ENCODE data around the gene PRSS35. TPM values are rescaled to one million over a fixed set of nuclear protein-coding genes. Genes with fewer than 3 reads are reported as not detected.

The PRSS35 gene, protein sequence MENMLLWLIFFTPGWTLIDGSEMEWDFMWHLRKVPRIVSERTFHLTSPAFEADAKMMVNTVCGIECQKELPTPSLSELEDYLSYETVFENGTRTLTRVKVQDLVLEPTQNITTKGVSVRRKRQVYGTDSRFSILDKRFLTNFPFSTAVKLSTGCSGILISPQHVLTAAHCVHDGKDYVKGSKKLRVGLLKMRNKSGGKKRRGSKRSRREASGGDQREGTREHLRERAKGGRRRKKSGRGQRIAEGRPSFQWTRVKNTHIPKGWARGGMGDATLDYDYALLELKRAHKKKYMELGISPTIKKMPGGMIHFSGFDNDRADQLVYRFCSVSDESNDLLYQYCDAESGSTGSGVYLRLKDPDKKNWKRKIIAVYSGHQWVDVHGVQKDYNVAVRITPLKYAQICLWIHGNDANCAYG
- under 1 TPM; 0.30 to 0.78 (median 0.46) TPM for total RNA-seq (2021; fragmentation: NEBNext Ultra II Directional; extraction: Animal tissue kit (Norgen Biotek cat#: 25700))
- long read RNA-seq, partial matches to known transcripts: 0 of 1 reads
- long read RNA-seq, other reads (novel, unspliced or antisense): 0 of 1 reads

DNA sequence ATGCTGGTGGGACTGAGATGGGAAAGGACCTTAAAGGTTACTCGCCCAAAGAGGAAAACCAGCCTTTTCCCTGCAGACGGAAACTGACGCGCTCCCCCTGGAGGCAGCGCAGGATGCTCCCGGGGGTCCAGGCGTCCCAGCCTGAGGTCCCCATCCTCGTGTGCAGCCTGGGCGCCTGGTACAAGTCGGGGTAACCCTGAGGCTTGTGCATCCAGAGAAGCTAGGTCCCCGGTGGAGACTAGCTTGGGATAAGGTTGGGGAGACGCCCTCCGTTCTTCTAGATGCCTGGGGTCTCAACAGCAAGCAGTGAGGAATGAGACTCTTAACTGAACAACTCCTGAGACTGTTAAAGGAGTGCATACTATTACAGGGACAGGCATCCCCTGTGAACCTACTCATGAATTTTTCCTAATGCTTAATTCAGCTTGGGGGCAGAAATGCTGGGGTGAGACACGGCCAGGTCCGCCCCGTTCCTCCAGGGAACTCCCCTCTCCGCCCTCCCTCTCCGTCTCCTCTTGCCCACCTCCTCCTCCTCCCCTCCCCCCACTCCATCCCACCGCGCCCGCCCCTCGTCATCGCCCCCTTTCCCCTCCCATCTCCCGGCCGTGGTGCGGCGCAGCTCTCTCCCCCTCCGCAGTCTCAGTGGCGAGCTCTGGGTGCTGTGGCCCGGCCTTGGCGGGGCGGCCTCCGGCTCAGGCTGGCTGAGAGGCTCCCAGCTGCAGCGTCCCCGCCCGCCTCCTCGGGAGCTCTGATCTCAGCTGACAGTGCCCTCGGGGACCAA is at the start of gene PRSS35:
Gene PRSS35, plus strand, starts transcription at position 634 of the 781 bp plus-strand sequence. CDS start 10,908 bp downstream, outside the sequence.
- H3K4me1 Mint-ChIP-seq (ENCODE audit: low read depth): peaks cover 29% of the 10 kb centered on the region
- H3K9me3 Mint-ChIP-seq: no peaks in the 10 kb centered on the region
- H3K36me3 Mint-ChIP-seq (ENCODE audit: low read depth): no peaks in the 10 kb centered on the region
- peak within 1 kb of the TSS; percentile 33 for H3K27ac Mint-ChIP-seq
- peak within 1 kb of the TSS; percentile 90 for H3K4me3 Mint-ChIP-seq
- TF ChIP-seq, protein P1, sequence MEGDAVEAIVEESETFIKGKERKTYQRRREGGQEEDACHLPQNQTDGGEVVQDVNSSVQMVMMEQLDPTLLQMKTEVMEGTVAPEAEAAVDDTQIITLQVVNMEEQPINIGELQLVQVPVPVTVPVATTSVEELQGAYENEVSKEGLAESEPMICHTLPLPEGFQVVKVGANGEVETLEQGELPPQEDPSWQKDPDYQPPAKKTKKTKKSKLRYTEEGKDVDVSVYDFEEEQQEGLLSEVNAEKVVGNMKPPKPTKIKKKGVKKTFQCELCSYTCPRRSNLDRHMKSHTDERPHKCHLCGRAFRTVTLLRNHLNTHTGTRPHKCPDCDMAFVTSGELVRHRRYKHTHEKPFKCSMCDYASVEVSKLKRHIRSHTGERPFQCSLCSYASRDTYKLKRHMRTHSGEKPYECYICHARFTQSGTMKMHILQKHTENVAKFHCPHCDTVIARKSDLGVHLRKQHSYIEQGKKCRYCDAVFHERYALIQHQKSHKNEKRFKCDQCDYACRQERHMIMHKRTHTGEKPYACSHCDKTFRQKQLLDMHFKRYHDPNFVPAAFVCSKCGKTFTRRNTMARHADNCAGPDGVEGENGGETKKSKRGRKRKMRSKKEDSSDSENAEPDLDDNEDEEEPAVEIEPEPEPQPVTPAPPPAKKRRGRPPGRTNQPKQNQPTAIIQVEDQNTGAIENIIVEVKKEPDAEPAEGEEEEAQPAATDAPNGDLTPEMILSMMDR (IDR thresholded peaks at IDR 0.05): peak; percentile 87
- H3K27me3 Mint-ChIP-seq (ENCODE audit: insufficient read depth): no peaks in the 10 kb centered on the region
- peak; percentile 16 for DNase-seq

DNA sequence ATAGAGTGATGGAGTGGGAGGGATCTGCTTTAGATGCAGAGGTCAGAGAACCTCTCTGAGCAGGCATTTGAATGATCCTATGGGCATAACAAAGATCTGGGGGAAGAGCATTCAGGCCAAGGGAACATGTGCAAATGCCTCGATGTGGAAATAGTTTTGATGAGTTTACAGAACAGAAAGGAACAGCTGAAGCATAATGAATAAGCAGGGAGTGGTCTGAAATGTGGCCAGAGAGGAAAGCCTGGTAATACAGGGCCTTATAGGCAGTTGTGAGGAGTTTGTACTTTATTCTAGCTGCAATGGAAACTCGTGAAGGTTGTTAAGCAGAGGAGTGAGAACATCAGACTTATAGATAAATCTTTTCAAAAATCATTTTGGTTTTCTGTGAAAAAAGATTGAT is 48.4 kb upstream of the PRSS35 start:
- no peaks in the 10 kb centered on the region for H3K36me3 Mint-ChIP-seq (ENCODE audit: low read depth)
- H3K9me3 Mint-ChIP-seq: no peaks in the 10 kb centered on the region
- H3K4me3 Mint-ChIP-seq: no peak overlapping the region
- H3K27me3 Mint-ChIP-seq (ENCODE audit: insufficient read depth): peaks cover 3% of the 10 kb centered on the region; the same call in 1 of the 2 replicates
- DNase-seq: no peak
- TF ChIP-seq, protein P1 (IDR thresholded peaks at IDR 0.05): no peak
- H3K27ac Mint-ChIP-seq: no peak overlapping the region
- no peaks in the 10 kb centered on the region; the same call in 1 of the 2 replicates for H3K4me1 Mint-ChIP-seq (ENCODE audit: low read depth)

DNA sequence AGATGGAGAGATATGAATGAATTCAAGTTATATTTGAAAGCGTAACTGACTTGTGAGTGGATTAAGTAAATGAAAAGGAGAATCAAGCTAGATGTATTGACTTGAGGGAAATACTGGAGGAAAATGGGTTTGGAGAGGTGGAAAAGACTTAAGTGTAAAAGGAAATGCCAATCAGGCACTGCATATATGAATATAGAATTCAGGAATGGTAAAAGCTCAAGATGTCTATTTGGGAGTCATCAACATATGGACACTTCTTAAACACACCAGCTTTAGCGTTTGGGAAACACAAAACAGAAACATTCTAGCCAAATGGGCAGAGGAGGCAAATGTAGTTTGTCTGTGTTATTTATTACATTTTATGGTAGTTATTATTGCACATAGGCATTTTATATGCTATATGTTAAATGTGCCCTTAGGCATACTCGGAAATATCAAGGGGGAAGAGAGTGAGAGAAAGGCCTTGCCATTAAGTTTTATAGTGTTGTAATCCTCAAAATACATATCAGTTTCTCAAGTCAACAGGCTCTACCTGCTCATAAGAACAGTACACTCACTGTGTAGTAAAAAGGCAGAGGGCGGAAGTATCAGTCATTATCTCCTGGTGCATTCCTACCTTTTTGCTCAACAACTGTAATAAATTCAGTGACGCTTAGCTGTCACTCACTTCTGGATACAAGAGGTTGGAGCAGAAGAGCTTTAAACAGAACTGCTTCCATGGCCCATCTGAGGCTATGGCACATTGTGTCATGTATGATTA is 47.8 kb upstream of the PRSS35 start:
- no peak overlapping the region for H3K4me3 Mint-ChIP-seq
- peaks cover 3% of the 10 kb centered on the region for H3K27me3 Mint-ChIP-seq (ENCODE audit: insufficient read depth)
- no peaks in the 10 kb centered on the region; the same call in 1 of the 2 replicates for H3K4me1 Mint-ChIP-seq (ENCODE audit: low read depth)
- TF ChIP-seq, protein P1 (IDR thresholded peaks at IDR 0.05): no peak
- no peaks in the 10 kb centered on the region for H3K36me3 Mint-ChIP-seq (ENCODE audit: low read depth)
- H3K9me3 Mint-ChIP-seq: no peaks in the 10 kb centered on the region
- no peak for DNase-seq
- no peak overlapping the region for H3K27ac Mint-ChIP-seq

DNA sequence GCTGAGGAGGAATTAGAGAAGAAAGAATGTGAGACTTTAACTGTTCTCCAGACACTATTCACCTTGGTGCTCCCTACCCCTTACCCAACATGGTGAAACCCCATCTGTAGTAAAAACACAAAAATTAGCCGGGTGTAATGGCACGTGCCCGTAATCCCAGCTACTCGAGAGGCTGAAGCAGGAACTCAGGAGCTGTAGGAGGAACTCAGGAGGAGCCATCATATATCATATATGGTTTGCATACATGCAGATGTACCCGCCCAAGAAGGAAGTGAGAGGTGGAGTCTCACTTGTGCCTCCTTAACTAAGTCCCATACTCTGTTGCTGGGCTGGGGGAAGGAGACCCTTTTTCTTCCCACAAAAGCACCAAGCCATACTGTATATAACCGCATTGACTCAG is 46.0 kb upstream of the PRSS35 start:
- Mint-ChIP-seq H3K4me1 (ENCODE audit: low read depth) (no peaks in the 10 kb centered on the region; the same call in 1 of the 2 replicates), H3K27me3 (ENCODE audit: insufficient read depth) (peaks cover 5% of the 10 kb centered on the region), H3K9me3 (no peaks in the 10 kb centered on the region), H3K27ac (no peak overlapping the region), H3K4me3 (no peak overlapping the region), H3K36me3 (ENCODE audit: low read depth) (no peaks in the 10 kb centered on the region)
- TF ChIP-seq, protein P1 (IDR thresholded peaks at IDR 0.05): no peak
- DNase-seq: no peak

DNA sequence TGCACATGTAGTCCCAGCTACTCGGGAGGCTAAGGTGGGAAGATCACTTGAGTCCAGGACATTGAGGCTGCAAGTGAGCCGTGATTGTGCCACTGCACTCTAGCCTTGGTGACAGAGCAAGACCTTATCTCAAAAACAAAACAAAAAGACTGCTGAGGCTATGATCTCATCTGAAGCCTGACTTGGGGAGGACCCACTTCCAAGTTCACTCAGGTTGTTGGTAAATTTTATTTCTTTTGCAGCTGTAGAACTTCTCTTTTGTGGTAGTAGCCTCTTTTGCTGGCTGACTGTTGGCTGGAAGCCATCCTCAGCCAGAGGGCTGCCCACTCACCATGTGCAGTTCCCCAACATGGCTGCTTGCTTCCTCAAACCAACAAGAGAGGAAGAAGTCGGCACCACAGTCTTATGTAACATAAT is 44.7 kb upstream of the PRSS35 start:
- Mint-ChIP-seq H3K4me1 (ENCODE audit: low read depth) (no peaks in the 10 kb centered on the region), H3K36me3 (ENCODE audit: low read depth) (no peaks in the 10 kb centered on the region), H3K27me3 (ENCODE audit: insufficient read depth) (peaks cover 5% of the 10 kb centered on the region), H3K4me3 (no peak overlapping the region), H3K27ac (no peak overlapping the region), H3K9me3 (no peaks in the 10 kb centered on the region)
- TF ChIP-seq, protein P1 (IDR thresholded peaks at IDR 0.05): no peak
- no peak for DNase-seq

All from HFFc6 (cell line).